Measurements from ENCODE around the gene BTN3A1. TPM values are rescaled to one million over a fixed set of nuclear protein-coding genes. Genes with fewer than 3 reads are reported as not detected.
"Not testable (repeated sequence)": the region's sequence is repeated elsewhere in the genome, so short reads cannot be mapped to it uniquely, and the experiment has no call there.

BTN3A1 gene
- total and polyA plus RNA-seq, 10 of the 15 experiments (the other 5 are each of a cell fraction or from before 2014, with no cell fraction given): 5.6 to 60.1 (median 16.1) TPM

DNA sequence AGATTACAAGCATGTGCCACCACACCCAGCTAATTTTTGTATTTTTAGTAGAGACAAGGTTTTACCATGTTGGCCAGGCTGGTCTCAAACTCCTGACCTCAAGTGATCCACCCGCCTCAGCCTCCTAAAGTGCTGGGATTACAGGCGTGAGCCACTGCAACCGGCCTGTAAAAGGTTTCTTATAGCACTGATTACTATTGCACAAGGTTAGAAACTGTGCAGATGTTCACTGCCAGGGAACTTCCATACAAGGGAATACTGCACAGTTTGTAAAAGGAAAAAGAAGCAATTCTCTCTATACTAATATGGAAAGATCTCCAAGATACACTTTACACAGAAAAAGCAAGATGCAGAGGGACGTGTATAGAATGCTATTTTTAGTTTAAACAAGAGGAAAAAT lies 30.3 kb upstream of the BTN3A1 start:
- not testable (repeated sequence) for ATAC-seq
- RAD21 ChIA-PET (ENCODE audit: unreplicated experiment): interaction anchor here (0.6 kb wide), 1 partner anchor 30 kb away, joined by 3 read pairs; no protein-coding TSS in a partner anchor
- WGBS (ENCODE audit: insufficient coverage, insufficient replicate concordance, low lambda C conversion rate, missing lambda C conversion rate): 82% methylated on average over 4 of the region's 4 CpGs

DNA sequence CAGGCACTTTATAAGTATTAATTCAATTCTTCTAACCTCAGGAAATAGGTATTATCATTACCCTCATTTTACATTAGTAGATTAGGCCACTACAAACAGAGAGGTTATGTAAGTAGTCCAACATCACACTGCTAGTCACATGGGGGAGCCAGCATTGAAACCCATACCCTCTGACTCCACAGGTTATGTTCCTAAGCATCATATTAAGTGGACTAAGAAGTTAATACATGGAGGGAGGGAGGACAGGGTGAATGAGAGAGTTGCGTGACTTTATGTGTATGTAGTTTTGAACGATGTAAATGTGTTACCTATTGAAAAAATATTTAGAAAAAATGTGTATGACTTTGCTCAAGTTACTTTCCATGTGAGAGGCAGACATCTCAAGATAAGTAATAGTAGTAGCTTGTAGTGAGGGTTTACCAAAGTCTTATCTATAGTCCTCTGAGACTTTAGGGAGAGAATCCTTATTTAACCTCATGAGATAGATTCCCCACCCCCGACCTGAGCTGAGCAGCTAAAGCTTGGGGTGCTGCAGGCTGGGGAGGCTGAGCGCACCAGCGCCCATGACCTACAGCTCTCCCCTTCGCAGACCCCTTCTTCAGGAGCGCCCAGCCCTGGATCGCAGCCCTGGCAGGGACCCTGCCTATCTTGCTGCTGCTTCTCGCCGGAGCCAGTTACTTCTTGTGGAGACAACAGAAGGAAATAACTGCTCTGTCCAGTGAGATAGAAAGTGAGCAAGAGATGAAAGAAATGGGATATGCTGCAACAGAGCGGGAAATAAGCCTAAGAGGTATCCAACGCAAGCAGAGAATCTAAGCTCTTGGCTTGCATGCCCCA lies 29.5 kb upstream of the BTN3A1 start:
- Histone ChIP-seq H2AFZ (ENCODE audit: control insufficient read depth, low read depth, low read length) (no peak overlapping the region), H3K27ac (ENCODE audit: control insufficient read depth, insufficient read depth) (no peak overlapping the region), H3K9ac (ENCODE audit: control insufficient read depth, insufficient read depth, low read length) (no peak overlapping the region), H3K4me2 (ENCODE audit: control insufficient read depth, insufficient read depth) (no peak overlapping the region), H3K9me3 (replicated peaks; ENCODE audit: control insufficient read depth, insufficient read depth, low read length) (no peaks in the 10 kb centered on the region), H3K36me3 (ENCODE audit: control insufficient read depth in 2 of 2, insufficient read depth in 2 of 2, low read length in 1 of 2) (no peaks in the 10 kb centered on the region; a peak in 1 of 4 replicates), H3K4me3 (no peak overlapping the region), H3K79me2 (ENCODE audit: control insufficient read depth, insufficient read depth, low read length) (no peaks in the 10 kb centered on the region), H3K27me3 (replicated peaks in 1 of 2; ENCODE audit: control insufficient read depth in 2 of 2, insufficient read depth in 2 of 2, low read length in 1 of 2) (no peaks in the 10 kb centered on the region), H3K4me1 (ENCODE audit: control insufficient read depth, insufficient read depth, low read length) (no peaks in the 10 kb centered on the region), H4K20me1 (ENCODE audit: control insufficient read depth, insufficient read depth) (no peaks in the 10 kb centered on the region)
- POLR2A ChIA-PET: no interaction called here
- FAIRE-seq (no peak), DNase-seq (ENCODE audit: low read depth, low spot score) (no peak), ATAC-seq (no peak)
- no TSS peak for BruUV-seq (replicated peaks)
- RAD21 ChIA-PET (ENCODE audit: unreplicated experiment): no interaction called here
- 78% methylated on average over 12 of the region's 12 CpGs for WGBS (ENCODE audit: insufficient coverage, insufficient replicate concordance, low lambda C conversion rate, missing lambda C conversion rate)
- in situ Hi-C loops (cut with MboI): no loop called here
- SMC1A ChIA-PET (ENCODE audit: uncharacterized antibody, unreplicated experiment): interaction anchor here (0.6 kb wide), 1 partner anchor 10 kb away, joined by 3 read pairs; the partner anchor contains the start of gene BTN2A2
- CTCF ChIA-PET: interaction anchor here (0.8 kb wide), 1 partner anchor 31 kb away, joined by 3 read pairs; no protein-coding TSS in a partner anchor
- intact Hi-C loops (cut with micrococcal nuclease; ENCODE audit: unreplicated experiment): no loop called here
- TF ChIP-seq, protein P1, sequence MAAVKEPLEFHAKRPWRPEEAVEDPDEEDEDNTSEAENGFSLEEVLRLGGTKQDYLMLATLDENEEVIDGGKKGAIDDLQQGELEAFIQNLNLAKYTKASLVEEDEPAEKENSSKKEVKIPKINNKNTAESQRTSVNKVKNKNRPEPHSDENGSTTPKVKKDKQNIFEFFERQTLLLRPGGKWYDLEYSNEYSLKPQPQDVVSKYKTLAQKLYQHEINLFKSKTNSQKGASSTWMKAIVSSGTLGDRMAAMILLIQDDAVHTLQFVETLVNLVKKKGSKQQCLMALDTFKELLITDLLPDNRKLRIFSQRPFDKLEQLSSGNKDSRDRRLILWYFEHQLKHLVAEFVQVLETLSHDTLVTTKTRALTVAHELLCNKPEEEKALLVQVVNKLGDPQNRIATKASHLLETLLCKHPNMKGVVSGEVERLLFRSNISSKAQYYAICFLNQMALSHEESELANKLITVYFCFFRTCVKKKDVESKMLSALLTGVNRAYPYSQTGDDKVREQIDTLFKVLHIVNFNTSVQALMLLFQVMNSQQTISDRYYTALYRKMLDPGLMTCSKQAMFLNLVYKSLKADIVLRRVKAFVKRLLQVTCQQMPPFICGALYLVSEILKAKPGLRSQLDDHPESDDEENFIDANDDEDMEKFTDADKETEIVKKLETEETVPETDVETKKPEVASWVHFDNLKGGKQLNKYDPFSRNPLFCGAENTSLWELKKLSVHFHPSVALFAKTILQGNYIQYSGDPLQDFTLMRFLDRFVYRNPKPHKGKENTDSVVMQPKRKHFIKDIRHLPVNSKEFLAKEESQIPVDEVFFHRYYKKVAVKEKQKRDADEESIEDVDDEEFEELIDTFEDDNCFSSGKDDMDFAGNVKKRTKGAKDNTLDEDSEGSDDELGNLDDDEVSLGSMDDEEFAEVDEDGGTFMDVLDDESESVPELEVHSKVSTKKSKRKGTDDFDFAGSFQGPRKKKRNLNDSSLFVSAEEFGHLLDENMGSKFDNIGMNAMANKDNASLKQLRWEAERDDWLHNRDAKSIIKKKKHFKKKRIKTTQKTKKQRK (IDR thresholded peaks at IDR 0.05; ENCODE audit: low read depth, low read length): no peak
- no peak for TF ChIP-seq ZSCAN29 (IDR thresholded peaks at IDR 0.05)
- TF ChIP-seq EP300 (IDR thresholded peaks at IDR 0.05; ENCODE audit: borderline replicate concordance in 1 of 2, control insufficient read depth in 1 of 2, low read depth in 2 of 2, low read length in 2 of 2): no peak
- no peak for TF ChIP-seq NFYB (IDR thresholded peaks at IDR 0.05; ENCODE audit: insufficient read depth, low read depth, low read length)
- no peak for TF ChIP-seq GATAD2B (conservative IDR thresholded peaks at IDR 0.05; ENCODE audit: low read depth)
- TF ChIP-seq ATF7 (IDR thresholded peaks at IDR 0.05; ENCODE audit: low read depth): no peak
- no peak for TF ChIP-seq DPF2 (IDR thresholded peaks at IDR 0.05)
- no peak for TF ChIP-seq YY1 (IDR thresholded peaks at IDR 0.05; ENCODE audit: low read depth, low read length)
- TF ChIP-seq NFYA (IDR thresholded peaks at IDR 0.05; ENCODE audit: borderline replicate concordance, low read depth, low read length): no peak
- TF ChIP-seq BMI1 (IDR thresholded peaks at IDR 0.05; ENCODE audit: borderline replicate concordance): no peak

More for the DNA sequence above, 30.3 kb upstream of the BTN3A1 start:
- DNase-seq (ENCODE audit: low read depth, low spot score); H3K4me3 ChIP-seq; H3K79me2 ChIP-seq (ENCODE audit: control insufficient read depth, insufficient read depth, low read length); BruUV-seq (replicated peaks); H3K27ac ChIP-seq (ENCODE audit: control insufficient read depth, insufficient read depth); H3K4me2 ChIP-seq (ENCODE audit: control insufficient read depth, insufficient read depth); in situ Hi-C loops (cut with MboI); H4K20me1 ChIP-seq (ENCODE audit: control insufficient read depth, insufficient read depth); H3K36me3 ChIP-seq (ENCODE audit: control insufficient read depth in 2 of 2, insufficient read depth in 2 of 2, low read length in 1 of 2); H2AFZ ChIP-seq (ENCODE audit: control insufficient read depth, low read depth, low read length); FAIRE-seq; H3K9me3 ChIP-seq (replicated peaks; ENCODE audit: control insufficient read depth, insufficient read depth, low read length); intact Hi-C loops (cut with micrococcal nuclease; ENCODE audit: unreplicated experiment); H3K4me1 ChIP-seq (ENCODE audit: control insufficient read depth, insufficient read depth, low read length); H3K9ac ChIP-seq (ENCODE audit: control insufficient read depth, insufficient read depth, low read length); H3K27me3 ChIP-seq (replicated peaks in 1 of 2; ENCODE audit: control insufficient read depth in 2 of 2, insufficient read depth in 2 of 2, low read length in 1 of 2): not testable (repeated sequence)
- POLR2A ChIA-PET: interaction anchor here (0.6 to 1.2 kb wide), 3 partner anchors 9 to 71 kb away, joined by 3 read pairs; no protein-coding TSS in a partner anchor
- CTCF ChIA-PET: interaction anchor here (1.0 kb wide), 1 partner anchor 8 kb away, joined by 4 read pairs; no protein-coding TSS in a partner anchor
- SMC1A ChIA-PET (ENCODE audit: uncharacterized antibody, unreplicated experiment): interaction anchor here (0.6 to 1.1 kb wide), 2 partner anchors 11 to 35 kb away, joined by 3 read pairs; partner anchors contain the start of gene BTN2A2
